Stimulated activated effector memory CD8-positive, alpha-beta T cell treated with anti-CD3 and anti-CD28 coated beads, Interleukin-12 subunit alpha, Interleukin-12 subunit beta, amount 100 ng/mL, for 72 hours (primary cell): ENCODE results near the gene SNRPA.

Experiments used
- ATAC-seq: fragments of 150-1000 bp; cut with Tn5 transposase; 2 replicates; pipeline ENCODE4 v1.10.0; 2021
- DNase-seq, 2 donors: peaks; one replicate each; pipeline ENCODE4 v3.0.0; 2021 to 2022; ENCODE audit warnings: low spot score in 2 of 2
- H3K27ac Mint-ChIP-seq: one replicate; pipeline ENCODE4 v1.8.0; 2022; ENCODE audit warnings: mild to moderate bottlenecking, mixed read lengths
- H3K36me3 Mint-ChIP-seq: one replicate; pipeline ENCODE4 v1.8.0; 2022; ENCODE audit warnings: mild to moderate bottlenecking, mixed read lengths
- H3K4me1 Mint-ChIP-seq: one replicate; pipeline ENCODE4 v1.8.0; 2022; ENCODE audit warnings: mixed read lengths
- H3K4me3 Mint-ChIP-seq: one replicate; pipeline ENCODE4 v1.8.0; 2022; ENCODE audit warnings: mild to moderate bottlenecking, mixed read lengths
- H3K9me3 Mint-ChIP-seq: one replicate; pipeline ENCODE4 v1.8.0; 2022; ENCODE audit warnings: mixed read lengths

The SNRPA gene

DNA sequence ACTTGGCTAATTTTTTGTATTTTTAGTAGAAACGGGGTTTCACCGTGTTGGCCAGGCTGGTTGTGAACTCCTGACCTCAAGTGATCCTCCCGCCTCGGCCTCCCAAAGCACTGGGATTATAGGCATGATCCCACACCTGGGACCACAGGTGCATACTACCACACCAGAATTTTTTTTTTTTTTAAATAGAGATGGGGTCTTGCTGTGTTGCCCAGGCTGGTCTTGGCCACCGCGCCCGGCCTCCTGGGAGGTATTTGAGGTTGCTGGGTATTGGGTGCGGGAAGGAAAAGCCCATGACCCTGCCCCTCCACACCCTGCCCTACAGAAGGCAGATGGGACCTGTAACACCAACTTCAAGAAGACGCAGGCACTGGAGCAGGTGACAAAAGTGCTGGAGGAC lies 14.3 kb upstream of the SNRPA start:
- H3K27ac Mint-ChIP-seq = no peak overlapping the region
- H3K4me1 Mint-ChIP-seq = no peaks in the 10 kb centered on the region
- DNase-seq (no peak), ATAC-seq (no peak)
- H3K36me3 Mint-ChIP-seq = peaks cover 61% of the 10 kb centered on the region
- no peak overlapping the region for H3K4me3 Mint-ChIP-seq
- H3K9me3 Mint-ChIP-seq = no peaks in the 10 kb centered on the region

DNA sequence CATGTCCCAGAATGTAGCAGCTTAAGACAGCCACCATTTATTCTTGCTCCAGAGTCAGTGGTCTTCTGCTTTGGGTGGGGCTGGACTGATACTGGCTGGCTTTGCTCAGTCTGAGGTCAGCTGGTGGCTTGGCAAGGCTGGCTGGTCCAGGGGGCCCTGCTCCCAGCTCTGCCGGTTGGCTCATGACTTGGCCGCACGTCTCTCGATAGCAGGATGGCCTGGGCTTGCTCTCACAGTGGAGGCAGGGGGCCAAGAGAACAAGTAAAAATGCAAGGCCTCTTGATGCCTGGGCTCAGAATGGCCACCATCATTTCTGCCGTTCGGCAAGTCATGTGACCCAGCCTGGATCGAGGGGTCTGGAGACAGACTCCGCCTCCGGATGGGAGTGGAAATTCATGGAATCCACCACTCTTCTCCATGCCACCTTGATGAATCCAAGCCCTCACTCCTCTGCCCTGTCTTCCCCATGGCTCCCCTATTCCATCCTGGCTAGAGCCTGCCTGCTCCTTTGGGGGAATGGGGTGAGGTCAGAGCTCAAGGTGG lies 13.8 kb upstream of the SNRPA start:
- Mint-ChIP-seq H3K4me1 (no peaks in the 10 kb centered on the region), H3K36me3 (peaks cover 56% of the 10 kb centered on the region), H3K27ac (no peak overlapping the region), H3K9me3 (no peaks in the 10 kb centered on the region), H3K4me3 (no peak overlapping the region)
- DNase-seq = no peak
- ATAC-seq = no peak

DNA sequence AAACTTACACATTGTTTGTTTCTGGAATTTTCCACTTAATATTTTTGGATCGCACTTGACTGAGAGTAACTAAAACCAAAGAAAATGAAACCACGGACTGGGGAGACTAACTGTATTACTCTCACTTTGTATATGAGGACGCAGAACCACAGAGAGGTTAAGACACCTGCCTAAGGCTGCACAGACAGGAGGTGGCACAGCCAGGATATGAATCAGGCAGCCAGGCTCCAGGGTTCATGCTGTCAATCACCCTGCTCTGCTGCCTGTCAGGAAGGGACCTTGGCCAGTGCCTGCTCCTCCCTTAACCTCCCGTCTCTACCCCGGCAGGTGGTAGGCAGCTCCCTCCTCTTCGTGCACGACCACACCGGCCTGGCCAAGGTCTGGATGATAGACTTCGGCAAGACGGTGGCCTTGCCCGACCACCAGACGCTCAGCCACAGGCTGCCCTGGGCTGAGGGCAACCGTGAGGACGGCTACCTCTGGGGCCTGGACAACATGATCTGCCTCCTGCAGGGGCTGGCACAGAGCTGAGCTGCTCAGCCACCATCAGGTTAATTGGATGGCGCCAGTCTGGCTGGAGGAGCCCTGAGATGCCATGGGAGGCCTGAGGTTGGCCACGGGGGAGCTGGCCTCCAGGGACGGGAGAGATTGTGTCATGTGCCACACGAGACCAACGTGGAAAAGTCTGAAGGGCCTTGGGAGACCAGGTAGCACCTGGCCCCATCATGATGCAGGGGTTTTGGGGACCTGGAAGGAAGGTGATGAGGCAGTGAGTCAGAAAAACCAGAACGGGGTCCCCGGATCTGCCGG lies 11.8 kb upstream of the SNRPA start:
- H3K4me1 Mint-ChIP-seq = no peaks in the 10 kb centered on the region
- peaks cover 35% of the 10 kb centered on the region for H3K36me3 Mint-ChIP-seq
- DNase-seq = no peak
- peak; percentile 56 for ATAC-seq
- no peaks in the 10 kb centered on the region for H3K9me3 Mint-ChIP-seq
- no peak overlapping the region for H3K4me3 Mint-ChIP-seq
- H3K27ac Mint-ChIP-seq = peak overlapping the region; percentile 78

DNA sequence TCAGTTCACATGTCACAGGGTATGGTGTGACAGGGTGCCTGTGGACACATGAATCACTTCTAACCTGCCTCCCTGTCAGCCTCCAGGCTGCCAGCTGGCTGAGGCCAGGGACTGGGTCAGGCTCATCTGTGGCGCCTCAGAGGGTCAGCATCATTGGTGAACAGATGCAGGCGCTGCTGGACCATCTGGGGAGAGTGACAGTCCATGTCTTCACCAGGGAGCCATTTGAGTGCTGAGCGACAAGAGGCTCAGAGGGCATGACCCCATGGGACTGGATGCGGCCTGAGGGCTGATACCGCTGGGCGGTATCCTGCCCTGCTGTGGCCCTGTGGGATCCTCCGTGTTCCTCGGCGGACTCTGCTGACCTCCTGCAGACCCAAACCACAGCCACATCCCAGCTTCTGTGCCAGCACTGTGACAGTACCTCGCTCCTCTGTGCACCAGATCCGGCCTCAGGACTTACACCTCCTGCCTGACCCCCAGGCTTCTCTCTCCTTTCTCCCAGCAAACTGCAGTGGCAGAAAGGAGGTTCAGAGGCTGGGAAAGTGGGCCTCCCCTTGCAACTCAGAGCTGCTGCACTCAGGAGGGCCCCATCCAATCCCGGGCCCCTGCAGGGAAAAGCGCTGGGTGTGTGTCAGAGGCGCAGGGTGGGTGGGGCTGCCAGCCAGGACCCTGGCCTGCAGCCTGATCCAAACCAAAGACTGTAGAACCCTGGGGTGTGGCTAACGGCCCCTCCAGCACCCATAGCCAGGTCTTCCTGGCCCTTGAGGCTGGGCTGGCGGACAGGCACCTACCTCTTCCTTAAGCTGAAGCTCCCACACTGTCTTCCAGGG lies 10.9 kb upstream of the SNRPA start:
- no peak overlapping the region for H3K4me3 Mint-ChIP-seq
- no peaks in the 10 kb centered on the region for H3K9me3 Mint-ChIP-seq
- DNase-seq (no peak), ATAC-seq (no peak)
- no peaks in the 10 kb centered on the region for H3K4me1 Mint-ChIP-seq
- H3K36me3 Mint-ChIP-seq = peaks cover 27% of the 10 kb centered on the region
- H3K27ac Mint-ChIP-seq = peak overlapping the region; percentile 78

DNA sequence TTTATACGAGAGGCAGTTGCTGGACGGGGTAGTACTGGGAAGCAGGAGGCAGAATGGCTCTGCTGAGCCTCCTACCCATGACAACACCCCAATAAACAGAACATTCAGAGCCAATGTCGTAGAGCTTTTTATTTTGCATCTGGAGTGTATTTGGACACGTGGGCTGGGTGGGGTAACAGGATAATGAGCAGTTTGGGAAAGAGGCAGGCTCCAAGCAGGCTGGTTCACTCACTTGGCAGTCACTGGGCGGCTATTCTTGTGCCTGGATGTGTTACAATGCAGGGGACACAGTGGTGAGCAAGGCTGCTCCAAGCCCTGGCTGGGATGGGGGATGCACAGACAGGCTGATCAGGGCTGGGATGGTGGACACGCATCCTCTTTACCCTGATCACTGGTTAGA lies 10.3 kb upstream of the SNRPA start:
- no peak overlapping the region for H3K4me3 Mint-ChIP-seq
- no peaks in the 10 kb centered on the region for H3K9me3 Mint-ChIP-seq
- no peak for ATAC-seq

DNA sequence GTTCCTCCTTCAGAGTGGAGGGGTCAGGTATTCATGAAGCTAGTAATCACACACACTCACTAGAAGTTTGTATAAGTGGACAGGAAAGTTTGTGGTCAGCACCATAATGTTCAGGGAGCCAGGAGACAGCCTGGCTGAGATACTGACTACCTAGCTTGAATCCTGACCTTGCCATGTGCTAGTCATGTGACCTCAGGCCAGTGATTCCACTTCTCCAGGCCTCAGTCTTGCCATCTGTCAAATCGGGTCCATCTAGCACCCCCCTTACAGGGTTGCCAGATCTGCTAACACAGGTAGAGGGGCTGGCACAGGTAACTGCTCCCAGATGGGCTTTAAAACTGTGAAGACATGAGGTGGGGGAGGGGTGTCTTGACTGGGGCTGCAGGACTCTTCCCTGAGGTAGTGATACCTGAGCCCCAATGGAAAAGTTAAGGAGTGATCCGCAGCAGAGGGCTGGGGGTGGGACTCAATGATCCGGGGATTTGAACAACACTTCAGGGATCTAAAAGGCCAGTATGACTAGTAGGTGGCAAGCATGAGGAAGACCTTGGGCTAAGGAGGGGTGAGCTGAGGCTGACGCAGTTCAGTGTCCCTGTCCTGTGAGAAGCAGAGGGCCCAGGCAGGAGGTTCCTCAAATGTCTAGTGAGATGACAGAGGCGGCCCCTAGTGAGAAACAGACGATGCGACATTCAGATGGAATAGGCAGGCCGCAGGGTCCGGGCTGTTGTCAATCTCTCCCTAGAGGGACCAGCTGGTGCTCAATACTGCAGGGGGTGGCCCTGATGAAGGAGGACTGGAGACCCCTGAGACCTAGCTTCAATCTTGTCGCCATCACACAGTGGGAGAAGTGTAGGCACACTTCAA lies 9.2 kb upstream of the SNRPA start:
- H3K9me3 Mint-ChIP-seq = no peaks in the 10 kb centered on the region
- no peak for DNase-seq
- no peaks in the 10 kb centered on the region for H3K4me1 Mint-ChIP-seq
- peaks cover 12% of the 10 kb centered on the region for H3K36me3 Mint-ChIP-seq
- H3K27ac Mint-ChIP-seq = no peak overlapping the region
- no peak for ATAC-seq
- no peak overlapping the region for H3K4me3 Mint-ChIP-seq

More for the DNA sequence above, 10.3 kb upstream of the SNRPA start:
- H3K27ac Mint-ChIP-seq = peak overlapping the region; percentile 57
- DNase-seq = no peak
- peaks cover 20% of the 10 kb centered on the region for H3K36me3 Mint-ChIP-seq
- H3K4me1 Mint-ChIP-seq = no peaks in the 10 kb centered on the region

DNA sequence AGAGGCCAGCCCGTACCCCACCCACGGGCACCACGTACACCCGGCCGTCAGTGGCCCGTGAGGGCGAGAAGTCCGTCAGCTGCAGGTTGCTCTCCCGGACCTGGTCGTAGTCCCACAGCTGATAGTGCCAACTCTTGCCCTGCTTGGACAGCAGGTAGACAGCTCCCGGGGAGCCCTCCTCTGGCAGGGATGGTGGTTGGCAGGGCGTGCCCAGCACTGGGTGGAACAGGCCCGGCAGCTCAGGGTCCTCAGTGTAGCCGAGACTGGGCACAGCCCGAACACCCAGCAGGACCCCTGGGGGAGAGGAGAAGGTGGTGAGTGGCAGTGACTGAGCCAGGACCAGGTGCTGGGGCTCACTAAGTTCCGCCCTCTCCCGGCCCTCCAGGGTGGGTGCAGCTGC lies 8.5 kb upstream of the SNRPA start:
- H3K9me3 Mint-ChIP-seq = no peaks in the 10 kb centered on the region
- H3K27ac Mint-ChIP-seq = no peak overlapping the region
- H3K36me3 Mint-ChIP-seq = peaks cover 5% of the 10 kb centered on the region
- H3K4me1 Mint-ChIP-seq = no peaks in the 10 kb centered on the region
- ATAC-seq = no peak
- DNase-seq = no peak
- no peak overlapping the region for H3K4me3 Mint-ChIP-seq

DNA sequence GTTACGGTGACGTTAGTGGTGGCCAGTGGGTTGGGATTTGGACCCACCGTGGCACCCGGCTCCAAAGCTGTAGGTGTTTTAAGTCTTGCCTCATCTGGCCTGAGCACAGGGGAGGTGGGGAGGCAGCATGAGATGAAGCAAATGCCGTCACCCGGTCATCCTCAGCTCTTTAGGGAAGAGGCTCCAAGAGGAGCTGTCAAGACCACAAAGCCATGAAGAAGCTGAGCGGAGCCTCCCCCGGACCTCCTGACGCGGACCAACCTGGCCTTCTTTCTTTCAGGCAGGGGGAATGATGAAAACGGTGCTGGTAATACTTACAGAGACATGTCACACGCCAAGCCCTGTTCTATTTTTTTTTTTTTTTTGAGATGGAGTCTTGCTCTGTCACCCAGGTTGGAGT lies 8.1 kb upstream of the SNRPA start:
- Mint-ChIP-seq H3K9me3 (no peaks in the 10 kb centered on the region), H3K4me1 (no peaks in the 10 kb centered on the region), H3K36me3 (peaks cover under 1% of the 10 kb centered on the region), H3K4me3 (no peak overlapping the region), H3K27ac (no peak overlapping the region)
- no peak for ATAC-seq
- DNase-seq = no peak

DNA sequence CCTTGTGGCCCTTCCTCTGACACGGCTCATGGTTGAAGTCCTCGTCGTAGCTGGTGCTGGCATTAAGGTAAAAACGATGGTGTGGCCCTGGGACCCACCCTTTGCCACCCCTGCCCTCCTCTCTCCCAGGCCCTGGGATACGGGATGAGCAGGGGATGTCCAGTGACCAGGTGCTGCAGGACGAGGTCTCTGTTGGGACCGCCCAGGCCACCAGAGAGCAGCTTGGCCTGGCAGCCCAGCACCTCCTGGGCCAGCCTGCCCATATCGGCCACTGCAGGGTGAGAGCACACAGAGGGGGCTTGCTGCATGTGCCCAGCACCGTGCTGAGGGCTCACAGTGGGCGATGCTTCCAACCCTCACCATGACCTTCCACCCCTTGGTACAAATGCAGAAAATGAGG lies 7.1 kb upstream of the SNRPA start:
- Mint-ChIP-seq H3K9me3 (no peaks in the 10 kb centered on the region), H3K4me3 (no peak overlapping the region), H3K36me3 (no peaks in the 10 kb centered on the region), H3K27ac (no peak overlapping the region), H3K4me1 (peaks cover 7% of the 10 kb centered on the region)
- DNase-seq (no peak), ATAC-seq (no peak)

DNA sequence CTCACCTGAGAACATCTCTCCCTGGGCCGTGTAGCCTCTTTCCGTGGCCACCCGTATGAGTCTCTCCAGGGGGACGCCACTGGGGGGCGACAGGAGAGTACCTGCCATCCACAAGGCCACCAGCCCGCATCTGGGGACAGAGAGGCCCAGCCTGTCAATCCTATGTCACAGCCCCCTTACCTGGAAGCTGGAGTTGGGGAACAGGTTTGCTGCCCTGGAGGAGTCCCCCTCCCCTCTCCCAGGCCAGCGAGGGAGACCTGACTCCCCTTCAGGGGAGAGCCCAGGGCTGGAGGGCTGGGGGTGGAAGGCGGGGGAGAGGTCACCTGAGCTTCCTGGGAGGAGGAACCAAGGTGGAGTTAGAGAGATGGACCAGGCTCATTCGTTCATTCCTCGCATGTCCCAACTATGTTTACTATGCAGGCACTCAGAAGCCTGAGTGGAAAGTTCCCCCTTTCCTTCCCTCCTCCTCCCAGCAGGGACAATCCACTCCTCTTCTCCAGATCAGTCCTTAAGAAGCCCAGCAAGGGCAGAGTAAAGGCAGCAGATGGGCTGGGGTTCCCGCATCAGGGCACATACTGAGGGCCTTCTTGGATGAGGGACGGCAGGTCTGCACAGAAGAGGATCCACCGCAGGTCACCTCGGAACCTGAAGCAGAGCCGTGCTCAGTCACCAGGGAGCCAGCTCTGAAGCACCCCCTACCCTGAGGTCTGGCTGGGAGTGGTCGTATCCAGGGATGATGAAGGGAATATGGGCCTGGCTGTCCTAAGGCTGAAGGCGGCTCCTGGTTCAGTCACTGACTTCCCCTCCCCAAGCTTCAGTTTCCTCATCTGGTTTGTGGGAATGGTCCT lies 6.2 kb upstream of the SNRPA start:
- peaks cover 13% of the 10 kb centered on the region for H3K4me1 Mint-ChIP-seq
- no peaks in the 10 kb centered on the region for H3K9me3 Mint-ChIP-seq
- H3K27ac Mint-ChIP-seq = no peak overlapping the region
- H3K4me3 Mint-ChIP-seq = no peak overlapping the region
- H3K36me3 Mint-ChIP-seq = no peaks in the 10 kb centered on the region
- ATAC-seq (peak; percentile 55), DNase-seq (peak in 1 of 2 donors; percentile 64)

DNA sequence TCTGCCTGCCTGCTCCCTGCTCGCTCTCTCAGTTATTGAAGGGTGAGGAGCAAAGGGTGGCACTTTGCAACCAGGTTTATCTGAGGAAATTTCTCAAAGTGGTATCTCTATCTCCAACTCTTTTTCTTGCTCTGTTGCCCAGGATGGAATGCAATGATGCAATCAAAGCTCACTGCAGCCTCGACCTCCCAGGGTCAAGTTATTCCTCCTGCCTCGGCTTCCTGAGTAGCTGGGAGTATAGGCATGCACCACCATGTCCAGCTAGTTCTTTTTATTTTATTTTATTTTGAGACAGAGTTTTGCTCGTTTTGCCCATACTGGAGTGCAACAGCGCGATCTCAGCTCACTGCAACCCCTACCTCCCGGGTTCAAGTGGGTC lies 5.6 kb upstream of the SNRPA start:
- peaks cover 6% of the 10 kb centered on the region for H3K36me3 Mint-ChIP-seq
- DNase-seq (no peak), ATAC-seq (no peak)
- H3K4me1 Mint-ChIP-seq = peaks cover 18% of the 10 kb centered on the region
- no peaks in the 10 kb centered on the region for H3K9me3 Mint-ChIP-seq
- no peak overlapping the region for H3K27ac Mint-ChIP-seq
- H3K4me3 Mint-ChIP-seq = no peak overlapping the region

DNA sequence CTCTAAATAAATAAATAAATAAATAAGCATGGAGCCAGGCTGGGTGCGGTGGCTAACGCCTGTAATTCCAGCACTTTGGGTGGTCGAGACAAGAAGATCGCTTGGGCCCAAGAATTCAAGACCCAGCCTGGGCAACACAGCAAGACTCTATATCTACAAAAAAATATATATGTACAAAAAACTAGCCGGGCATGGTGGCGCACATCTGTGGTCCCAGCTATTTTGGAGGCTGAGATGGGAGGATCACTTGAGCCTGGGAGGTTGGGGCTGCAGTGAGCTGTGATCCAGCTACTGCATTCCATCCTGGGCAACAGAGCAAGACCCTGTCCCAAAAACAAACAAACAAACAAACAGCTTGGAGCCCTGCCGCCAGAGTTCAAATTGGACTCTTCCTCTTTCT lies 3.5 kb upstream of the SNRPA start:
- H3K4me1 Mint-ChIP-seq = peaks cover 27% of the 10 kb centered on the region
- H3K27ac Mint-ChIP-seq = no peak overlapping the region
- H3K36me3 Mint-ChIP-seq = peaks cover 27% of the 10 kb centered on the region
- ATAC-seq (no peak), DNase-seq (no peak)
- no peak overlapping the region for H3K4me3 Mint-ChIP-seq
- H3K9me3 Mint-ChIP-seq = no peaks in the 10 kb centered on the region

DNA sequence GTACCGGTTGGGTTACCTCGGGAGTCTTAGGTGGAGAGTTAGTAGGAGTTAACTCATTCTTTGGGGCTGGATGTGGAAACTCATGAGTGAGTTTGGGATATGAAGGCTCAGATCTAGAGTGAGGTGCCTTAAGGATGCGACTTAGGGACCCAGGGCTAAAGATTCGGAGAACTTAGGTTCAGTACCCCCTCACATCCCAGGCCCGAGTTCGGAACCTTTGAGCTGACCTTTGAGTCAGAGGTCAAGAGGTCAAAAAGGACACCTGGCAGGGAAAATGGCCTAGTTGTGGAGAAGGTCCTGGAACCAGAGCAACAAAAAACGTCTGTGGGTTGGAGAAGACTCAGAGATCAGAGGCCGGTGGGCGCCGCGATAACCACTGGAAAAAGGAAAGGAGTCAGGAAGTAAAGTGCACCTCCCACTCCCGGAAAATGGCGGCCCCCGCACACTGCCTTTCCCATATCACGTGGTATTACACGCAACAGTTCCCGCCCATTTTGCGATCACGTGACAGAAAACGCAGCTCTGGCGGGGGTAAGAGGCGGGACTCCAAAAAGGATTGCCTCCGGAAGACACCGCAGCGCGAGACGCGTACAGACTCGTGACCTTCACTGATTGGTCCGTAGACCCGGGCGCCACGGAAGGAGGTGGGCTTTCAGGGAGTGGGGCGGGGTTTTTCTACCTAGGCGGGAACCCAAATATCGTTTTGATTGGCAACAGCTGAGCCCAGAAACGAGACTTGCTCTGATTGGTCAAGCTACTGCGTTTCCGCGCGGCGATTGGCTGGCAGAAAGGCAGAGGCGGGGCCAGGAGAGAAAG lies 737 bp upstream of the SNRPA start, which contains the start of gene ACTMAP:
Gene ACTMAP (minus strand): TSS at position 420 of the 816 bp plus-strand sequence. CDS start 674 bp downstream, outside the sequence.
- Mint-ChIP-seq H3K27ac (peak within 1 kb of the TSS; percentile 97), H3K4me3 (peak within 1 kb of the TSS; percentile 94), H3K36me3 (peaks cover 55% of the 10 kb centered on the region), H3K9me3 (no peaks in the 10 kb centered on the region), H3K4me1 (peaks cover 45% of the 10 kb centered on the region)
- ATAC-seq (peak; percentile 91), DNase-seq (peak; percentile 95 to 99)
